CD14-positive monocyte (primary cell): ENCODE data around the gene WAC. TPM values are rescaled to one million over a fixed set of nuclear protein-coding genes. Genes with fewer than 3 reads are reported as not detected.
"Not testable (repeated sequence)": the region's sequence is repeated elsewhere in the genome, so short reads cannot be mapped to it uniquely, and the experiment has no call there.

Experiments
- DNase-seq, 3 donors: peaks; one replicate each; pipeline ENCODE4 v3.0.0-alpha.2; 2011 to 2022
- H2AFZ ChIP-seq: 2 replicates; pipeline ENCODE4 v1.6.0; 2012; ENCODE audit warnings: mild to moderate bottlenecking, low read depth, low read length, inconsistent platforms; ENCODE audit not compliant: insufficient read depth, poor library complexity, severe bottlenecking
- H3K27ac ChIP-seq, 2 donors: 1 replicate in 1 of 2; 2 replicates in 1 of 2; pipeline ENCODE4 v1.5.1; 2012 to 2013; ENCODE audit warnings: low read length in 2 of 2, control low read depth in 1 of 2, inconsistent platforms in 1 of 2, low read depth in 1 of 2, mild to moderate bottlenecking in 1 of 2
- H3K27me3 ChIP-seq, 2 donors: one replicate each; pipeline versions ENCODE4 v1.6.0 to v1.6.1; 2011 to 2013; ENCODE audit warnings: low read length in 2 of 2; ENCODE audit not compliant: control insufficient read depth in 2 of 2, insufficient read depth in 2 of 2
- H3K36me3 ChIP-seq, 2 donors: replicated peaks in 1 of 2; 1 replicate in 1 of 2; 2 replicates in 1 of 2; pipeline versions ENCODE4 v1.5.1 to v1.6.1; 2012 to 2013; ENCODE audit warnings: low read length in 2 of 2, control low read depth in 1 of 2, inconsistent platforms in 1 of 2, mild to moderate bottlenecking in 1 of 2; ENCODE audit not compliant: insufficient read depth in 2 of 2, control insufficient read depth in 1 of 2
- H3K4me1 ChIP-seq, 2 donors: 1 replicate in 1 of 2; 2 replicates in 1 of 2; pipeline versions ENCODE4 v1.5.1 to v1.6.1; 2012 to 2013; ENCODE audit warnings: low read length in 2 of 2, control low read depth in 1 of 2, inconsistent platforms in 1 of 2, mild to moderate bottlenecking in 1 of 2, moderate library complexity in 1 of 2; ENCODE audit not compliant: insufficient read depth in 2 of 2, control insufficient read depth in 1 of 2
- H3K4me2 ChIP-seq: replicated peaks from 2 replicates; pipeline ENCODE3; 2012; ENCODE audit warnings: low read length, moderate library complexity, mild to moderate bottlenecking; ENCODE audit not compliant: poor library complexity, severe bottlenecking; ENCODE audit errors: extremely low read depth
- H3K4me3 ChIP-seq, 3 experiments: fragments of 200-600 bp in 1 of 3; sonication (generic) in 1 of 3; replicated peaks in 1 of 3; 1 replicate in 2 of 3; 2 replicates in 1 of 3; pipeline ENCODE4 v1.5.1; 2011 to 2013; ENCODE audit warnings: low read length in 3 of 3, mild to moderate bottlenecking in 3 of 3, control low read depth in 2 of 3, low read depth in 2 of 3, inconsistent platforms in 1 of 3, moderate library complexity in 1 of 3
- H3K79me2 ChIP-seq: 2 replicates; pipeline ENCODE4 v1.6.0; 2012; ENCODE audit warnings: mild to moderate bottlenecking, control low read depth, inconsistent platforms, low read length, moderate library complexity; ENCODE audit not compliant: insufficient read depth
- H3K9ac ChIP-seq: 2 replicates; pipeline ENCODE4 v1.6.0; 2017; ENCODE audit warnings: low read length, mild to moderate bottlenecking; ENCODE audit not compliant: insufficient read depth, poor library complexity, severe bottlenecking
- H3K9me3 ChIP-seq, 2 donors: replicated peaks in 1 of 2; 1 replicate in 1 of 2; 2 replicates in 1 of 2; pipeline versions ENCODE4 v1.5.1 to v1.6.1; 2012 to 2013; ENCODE audit warnings: low read length in 2 of 2, control low read depth in 1 of 2; ENCODE audit not compliant: control insufficient read depth in 1 of 2, insufficient read depth in 1 of 2
- H4K20me1 ChIP-seq: 2 replicates; pipeline ENCODE4 v1.6.0; 2012; ENCODE audit warnings: mild to moderate bottlenecking, low read length, control low read depth, moderate library complexity; ENCODE audit not compliant: insufficient read depth
- H3K27ac Mint-ChIP-seq, 7 donors: one replicate each; pipeline ENCODE4 v1.8.0; 2020; ENCODE audit warnings: mild to moderate bottlenecking in 7 of 7, mixed read lengths in 7 of 7, moderate library complexity in 6 of 7, inconsistent platforms in 2 of 7
- H3K27me3 Mint-ChIP-seq, 3 donors: one replicate each; pipeline ENCODE4 v1.8.0; 2021 to 2022; ENCODE audit warnings: low read depth in 3 of 3, mild to moderate bottlenecking in 3 of 3, mixed read lengths in 3 of 3, moderate library complexity in 3 of 3, inconsistent platforms in 1 of 3
- H3K36me3 Mint-ChIP-seq, 2 donors: one replicate each; pipeline ENCODE4 v1.8.0; 2020; ENCODE audit warnings: mixed read lengths in 2 of 2, inconsistent platforms in 1 of 2, mild to moderate bottlenecking in 1 of 2
- H3K4me1 Mint-ChIP-seq: one replicate; pipeline ENCODE4 v1.8.0; 2020; ENCODE audit warnings: mild to moderate bottlenecking, mixed read lengths
- H3K4me3 Mint-ChIP-seq, 2 donors: one replicate each; pipeline ENCODE4 v1.8.0; 2020; ENCODE audit warnings: mild to moderate bottlenecking in 2 of 2, mixed read lengths in 2 of 2, moderate library complexity in 1 of 2
- H3K9me3 Mint-ChIP-seq, 7 donors: one replicate each; pipeline ENCODE4 v1.8.0; 2020 to 2022; ENCODE audit warnings: mixed read lengths in 7 of 7, mild to moderate bottlenecking in 6 of 7, moderate library complexity in 6 of 7, inconsistent platforms in 2 of 7
- CTCF ChIP-seq: fragments of 200-600 bp; IDR thresholded peaks from one replicate; pipeline ENCODE4 v1.8.0; 2022; ENCODE audit warnings: antibody characterized with exemption, mild to moderate bottlenecking
- WGBS: methylation state at CpG from one replicate; pipeline ENCODE4 v1.1.5; 2013; ENCODE audit warnings: missing lambda C conversion rate; ENCODE audit not compliant: insufficient coverage; 5-methylcytosine and 5-hydroxymethylcytosine counted together
- intact Hi-C, 2 donors: fragments of 100-400 bp; cut with micrococcal nuclease; formaldehyde crosslinking; loops; one replicate each; pipeline versions ENCODE4 v1.15.0 to v1.15.1; 2023
- polyA plus RNA-seq, 3 donors: library from polyadenylated mRNA; depleted of rRNA in 1 of 3; unstranded in 2 of 3; stranded (reverse) in 1 of 3; fragments of 300-500 nt in 2 of 3; fragments of >200 nt in 1 of 3; fragmentation: Illumina TruSeq in 2 of 3; gene quantifications; 1 replicate in 2 of 3; 2 replicates in 1 of 3; pipeline ENCODE4 v1.2.3, GENCODE V29; 2012 to 2021

The WAC gene
- polyA plus RNA-seq, 3 donors, result 46.7 to 80.8 (median 67.9) TPM

GRCh38 chr10:28652703-28653102 is 119.8 kb downstream of the WAC start:
- H3K9me3 Mint-ChIP-seq, result peaks cover 0 to 5% (median 3%) of the 10 kb centered on the region in 7 donors
- WGBS, result no CpG with 5 or more reads among the region's 5 CpGs
- H3K27me3 Mint-ChIP-seq, result peaks cover 3 to 15% (median 7%) of the 10 kb centered on the region in 3 donors
- H3K27ac Mint-ChIP-seq, result no peak overlapping the region
- intact Hi-C loops, result no loop called here
- TF ChIP-seq CTCF, result no peak
- no peaks in the 10 kb centered on the region for H3K36me3 ChIP-seq
- no peak overlapping the region for H3K4me3 Mint-ChIP-seq
- H3K36me3 Mint-ChIP-seq, result no peaks in the 10 kb centered on the region
- H3K4me1 ChIP-seq, result no peaks in the 10 kb centered on the region
- no peaks in the 10 kb centered on the region for H4K20me1 ChIP-seq
- no peaks in the 10 kb centered on the region for H3K27me3 ChIP-seq
- no peaks in the 10 kb centered on the region for H3K4me1 Mint-ChIP-seq
- no peak overlapping the region for H2AFZ ChIP-seq
- no peaks in the 10 kb centered on the region for H3K79me2 ChIP-seq
- H3K9me3 ChIP-seq, result no peaks in the 10 kb centered on the region
- H3K4me3 ChIP-seq, result no peak overlapping the region
- no peak for DNase-seq
- no peak overlapping the region for H3K27ac ChIP-seq
- H3K9ac ChIP-seq, result no peak overlapping the region
- no peak overlapping the region for H3K4me2 ChIP-seq

DNA sequence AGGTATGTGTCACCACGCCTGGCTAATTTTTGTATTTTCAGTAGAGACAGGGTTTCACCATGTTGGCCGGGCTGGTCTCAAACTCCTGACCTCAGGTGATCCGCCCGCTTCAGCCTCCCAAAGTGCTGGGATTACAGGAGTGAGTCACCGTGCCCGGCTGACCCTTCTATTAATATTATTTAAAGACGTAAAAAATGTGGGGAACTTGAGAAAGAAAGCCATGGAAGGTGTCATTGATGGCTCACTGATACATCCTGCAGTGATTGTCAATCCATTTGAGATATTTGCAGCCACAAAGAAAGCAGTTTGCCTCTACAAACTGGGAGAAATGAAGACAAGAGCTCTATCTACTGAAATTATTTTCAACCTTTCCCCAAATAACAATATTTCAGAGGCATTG is 125.9 kb downstream of the WAC start:
- H3K27ac Mint-ChIP-seq, H3K9me3 Mint-ChIP-seq, H3K27me3 ChIP-seq, H3K4me3 Mint-ChIP-seq, H4K20me1 ChIP-seq, H3K79me2 ChIP-seq, H3K27ac ChIP-seq, H3K9me3 ChIP-seq, H3K36me3 ChIP-seq, H3K4me2 ChIP-seq, intact Hi-C loops, DNase-seq, H3K9ac ChIP-seq, H3K36me3 Mint-ChIP-seq, H2AFZ ChIP-seq, H3K4me3 ChIP-seq, H3K4me1 Mint-ChIP-seq, H3K4me1 ChIP-seq: not testable (repeated sequence)
- peaks cover 12 to 14% (median 13%) of the 10 kb centered on the region in 3 donors for H3K27me3 Mint-ChIP-seq
- no CpG with 5 or more reads among the region's 7 CpGs for WGBS
